B cell (primary cell): ENCODE data around the gene NAT14.

ENCODE experiments used
- CTCF ChIP-seq: fragments of 200-600 bp; IDR thresholded peaks from one replicate; pipeline ENCODE4 v1.8.0; 2022; ENCODE audit warnings: antibody characterized with exemption, mild to moderate bottlenecking
- EZH2 ChIP-seq: IDR thresholded peaks from 2 replicates; pipeline ENCODE4 v1.6.1; 2012; ENCODE audit warnings: borderline replicate concordance, low read depth, mild to moderate bottlenecking, moderate library complexity, low read length; ENCODE audit not compliant: insufficient read depth, poor library complexity, severe bottlenecking

GRCh38 chr19:55473225-55474012 is 11.6 kb upstream of the NAT14 start:
- TF ChIP-seq EZH2 (no peak), CTCF (no peak)
